ENCODE data around the gene GPR132. TPM values are rescaled to one million over a fixed set of nuclear protein-coding genes. Genes with fewer than 3 reads are reported as not detected.
A peak's percentile ranks its signal among the peaks of the same experiment; 100 is the strongest.

GPR132 gene
- total RNA-seq, 1 donor from 2014 or later = 27.1 TPM

DNA sequence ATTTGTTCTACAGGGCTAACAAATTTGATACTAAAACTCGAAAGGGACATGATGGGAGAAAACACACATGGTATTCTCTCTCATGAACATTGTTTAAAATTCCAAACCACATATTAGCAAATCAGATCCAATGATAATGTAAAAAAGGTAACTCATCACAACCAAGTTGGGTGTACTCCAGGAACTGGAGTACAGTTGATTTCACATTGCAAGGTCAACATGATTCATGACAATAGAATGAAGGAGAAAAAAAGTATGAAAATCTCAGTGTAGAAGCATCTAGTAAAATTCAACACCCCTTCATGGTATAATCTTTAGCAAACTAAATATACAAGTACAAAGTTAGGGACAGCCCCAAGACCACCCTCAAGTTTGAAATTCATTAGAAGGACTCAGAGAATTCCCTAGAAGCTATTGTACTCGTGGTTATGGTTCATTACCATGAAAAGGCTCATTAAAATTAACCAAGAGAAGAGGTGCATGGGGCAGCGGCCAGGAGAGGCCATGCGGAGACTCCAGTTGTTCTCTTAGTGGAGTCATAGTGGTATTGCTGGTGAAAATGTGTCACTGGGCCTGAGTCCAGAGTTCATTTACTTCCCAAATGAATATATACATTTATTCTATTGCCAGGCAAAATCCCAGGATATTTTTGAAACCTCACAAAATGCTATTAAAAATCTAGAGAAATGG lies 41.3 kb downstream of the GPR132 start:
- Mint-ChIP-seq H3K27me3 (ENCODE audit: low read depth) (no peaks in the 10 kb centered on the region), H3K36me3 (ENCODE audit: low read depth) (peaks cover 21% of the 10 kb centered on the region), H3K4me1 (ENCODE audit: low read depth) (peaks cover 51% of the 10 kb centered on the region), H3K27ac (peak overlapping the region; percentile 49), H3K9me3 (no peaks in the 10 kb centered on the region), H3K4me3 (ENCODE audit: low read depth) (peak overlapping the region; percentile 7)
- no peak for DNase-seq (ENCODE audit: low spot score)
- intact Hi-C loops (cut with micrococcal nuclease) = loop anchor here (2.0 to 10.0 kb wide), 3 partner anchors 41 to 468 kb away; partner anchors contain the start of genes GPR132, SIVA1 and TEDC1

DNA sequence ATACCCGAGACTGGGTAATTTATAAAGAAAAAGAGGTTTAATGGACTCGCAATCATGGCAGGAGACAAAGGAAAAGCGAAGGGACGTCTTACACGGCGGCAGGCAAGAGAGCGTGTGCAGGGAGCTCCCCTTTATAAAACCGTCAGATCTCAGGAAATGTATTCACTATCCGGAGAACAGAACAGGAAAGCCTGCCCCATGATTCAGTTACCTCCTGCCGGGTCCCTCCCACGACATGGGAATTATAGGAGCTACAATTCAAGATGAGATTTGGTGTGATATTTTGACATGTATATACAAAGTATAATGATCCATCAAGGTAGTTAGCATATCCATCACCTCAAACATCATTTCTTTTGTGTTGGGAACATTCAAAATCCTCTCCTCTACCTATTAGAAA lies 42.1 kb downstream of the GPR132 start:
- H3K27ac Mint-ChIP-seq = peak overlapping the region; percentile 49
- H3K4me3 Mint-ChIP-seq (ENCODE audit: low read depth) = no peak overlapping the region
- intact Hi-C loops (cut with micrococcal nuclease) = loop anchor here (5.0 to 10.0 kb wide), 2 partner anchors 268 to 469 kb away; partner anchors contain the start of genes SIVA1 and TEDC1
- H3K27me3 Mint-ChIP-seq (ENCODE audit: low read depth) = no peaks in the 10 kb centered on the region
- no peaks in the 10 kb centered on the region for H3K9me3 Mint-ChIP-seq
- H3K4me1 Mint-ChIP-seq (ENCODE audit: low read depth) = peaks cover 56% of the 10 kb centered on the region
- H3K36me3 Mint-ChIP-seq (ENCODE audit: low read depth) = peaks cover 27% of the 10 kb centered on the region
- no peak for DNase-seq (ENCODE audit: low spot score)

DNA sequence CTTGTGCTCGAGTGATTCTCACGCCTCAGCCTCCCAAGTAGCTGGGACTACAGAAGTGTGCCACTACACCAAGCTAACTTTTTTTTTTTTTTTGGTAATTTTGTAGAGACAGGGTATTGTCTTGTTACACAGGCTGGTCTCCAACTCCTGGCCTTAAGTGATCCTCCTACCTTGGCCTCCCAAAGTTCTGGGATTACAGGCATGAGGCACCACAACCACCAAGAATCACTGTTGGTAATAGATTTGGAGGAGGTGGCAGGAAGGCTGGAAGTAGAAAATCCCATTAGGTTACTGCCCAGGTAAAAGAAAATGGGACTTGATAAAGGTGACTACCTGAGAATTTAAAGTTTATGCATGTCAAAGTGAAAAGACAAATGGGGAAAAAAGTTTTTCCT lies 43.0 kb downstream of the GPR132 start:
- Mint-ChIP-seq H3K36me3 (ENCODE audit: low read depth) (peaks cover 32% of the 10 kb centered on the region), H3K27ac (peak overlapping the region; percentile 81)
- intact Hi-C loops (cut with micrococcal nuclease) = loop anchor here (5.0 to 10.0 kb wide), 2 partner anchors 267 to 470 kb away; partner anchors contain the start of genes SIVA1 and TEDC1

DNA sequence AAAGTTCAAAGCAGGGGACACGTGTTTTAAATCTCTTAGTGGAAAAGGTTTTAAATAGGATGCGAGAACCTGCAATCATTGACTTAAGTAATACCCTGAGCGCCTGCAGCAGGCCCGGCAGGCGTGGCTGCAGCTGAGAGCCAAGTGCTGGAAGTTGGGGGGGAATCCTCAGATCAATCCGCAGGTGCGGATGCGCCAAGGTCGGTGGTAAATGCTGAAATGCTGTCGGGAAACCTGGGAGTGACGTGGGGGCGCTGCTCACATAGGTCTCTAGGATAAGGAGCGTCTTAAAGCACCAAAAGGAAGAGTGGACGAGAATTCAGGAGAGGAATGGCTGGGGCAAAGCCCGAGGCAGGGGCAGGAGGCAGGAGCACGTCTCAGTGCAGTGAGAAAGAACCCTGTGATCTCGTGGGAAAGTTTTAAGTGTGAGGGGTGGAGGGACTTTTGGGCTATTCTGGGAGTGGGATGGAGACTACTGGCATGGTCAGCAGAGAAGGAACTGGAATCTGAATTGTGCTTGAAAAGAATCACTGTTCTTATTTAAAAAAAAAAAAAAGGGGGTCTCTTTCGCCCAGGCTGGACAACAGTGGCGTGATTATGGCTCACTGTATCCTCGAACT lies 43.5 kb downstream of the GPR132 start:
- Mint-ChIP-seq H3K4me1 (ENCODE audit: low read depth) (peaks cover 57% of the 10 kb centered on the region), H3K9me3 (no peaks in the 10 kb centered on the region)

More for the DNA sequence above, 43.0 kb downstream of the GPR132 start:
- no peak for DNase-seq (ENCODE audit: low spot score)
- no peaks in the 10 kb centered on the region for H3K27me3 Mint-ChIP-seq (ENCODE audit: low read depth)
- no peaks in the 10 kb centered on the region for H3K9me3 Mint-ChIP-seq
- H3K4me3 Mint-ChIP-seq (ENCODE audit: low read depth) = peak overlapping the region; percentile 93
- peaks cover 58% of the 10 kb centered on the region for H3K4me1 Mint-ChIP-seq (ENCODE audit: low read depth)

DNA sequence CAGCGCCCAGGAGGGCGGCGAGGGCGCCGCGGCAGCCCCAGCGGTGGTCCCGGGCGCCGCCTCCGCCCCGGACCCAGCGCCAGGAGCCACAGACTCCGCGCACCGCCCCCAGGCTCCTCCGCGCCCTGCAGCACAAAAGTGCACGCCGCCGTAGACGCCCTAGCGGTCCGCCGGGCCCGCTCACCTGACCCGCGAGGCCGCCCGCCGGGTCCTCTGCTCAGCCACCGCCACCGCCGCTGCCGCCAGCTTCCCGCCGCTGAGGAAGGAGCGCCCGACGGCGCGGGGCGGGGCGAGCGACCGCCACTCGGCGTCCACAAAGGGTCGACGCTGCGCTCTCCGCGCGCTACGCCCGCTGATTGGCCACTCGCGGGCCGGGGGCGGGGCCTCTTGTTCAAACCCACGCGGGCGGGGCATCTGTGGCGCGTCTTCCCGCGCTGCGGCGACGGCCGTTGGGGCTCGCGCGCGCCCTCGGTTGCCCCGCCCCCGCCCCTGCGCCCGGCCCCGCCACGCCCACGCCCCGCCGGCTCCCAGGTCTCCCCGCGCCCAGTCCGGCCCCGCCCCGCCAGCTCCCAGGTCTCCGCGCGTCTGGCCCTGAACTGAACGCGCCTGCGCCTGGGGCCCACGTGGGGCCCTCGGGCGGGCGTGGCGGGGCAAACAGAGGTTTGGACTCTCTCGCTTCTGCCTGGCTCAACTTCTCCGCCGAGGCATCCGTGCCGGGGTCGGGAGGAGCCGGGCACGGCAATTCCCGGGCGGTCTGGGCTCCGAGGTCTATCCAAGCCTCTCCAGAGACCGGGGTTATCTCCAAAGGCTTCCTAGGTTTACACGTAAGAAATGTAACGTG lies 44.2 kb downstream of the GPR132 start, which contains the start of gene CDCA4:
Gene CDCA4 (minus strand): TSS at position 269 of the 841 bp plus-strand sequence. CDS start 9,154 bp downstream, outside the sequence.
- Mint-ChIP-seq H3K27ac (peak within 1 kb of the TSS; percentile 81), H3K9me3 (no peaks in the 10 kb centered on the region), H3K27me3 (ENCODE audit: low read depth) (no peaks in the 10 kb centered on the region), H3K36me3 (ENCODE audit: low read depth) (peaks cover 38% of the 10 kb centered on the region), H3K4me3 (ENCODE audit: low read depth) (peak within 1 kb of the TSS; percentile 93), H3K4me1 (ENCODE audit: low read depth) (peaks cover 60% of the 10 kb centered on the region)
- DNase-seq (ENCODE audit: low spot score) = peak; percentile 97
- intact Hi-C loops (cut with micrococcal nuclease) = loop anchor here (1.0 to 10.0 kb wide), 6 partner anchors 24 to 471 kb away; partner anchors contain the start of genes BRF1, CLBA1, PACS2 and SIVA1

More for the DNA sequence above, 43.5 kb downstream of the GPR132 start:
- DNase-seq (ENCODE audit: low spot score) = no peak
- H3K27ac Mint-ChIP-seq = peak overlapping the region; percentile 81
- H3K27me3 Mint-ChIP-seq (ENCODE audit: low read depth) = no peaks in the 10 kb centered on the region
- peak overlapping the region; percentile 93 for H3K4me3 Mint-ChIP-seq (ENCODE audit: low read depth)
- intact Hi-C loops (cut with micrococcal nuclease) = loop anchor here (1.0 to 10.0 kb wide), 6 partner anchors 24 to 471 kb away; partner anchors contain the start of genes BRF1, CLBA1, PACS2 and SIVA1
- H3K36me3 Mint-ChIP-seq (ENCODE audit: low read depth) = peaks cover 35% of the 10 kb centered on the region

DNA sequence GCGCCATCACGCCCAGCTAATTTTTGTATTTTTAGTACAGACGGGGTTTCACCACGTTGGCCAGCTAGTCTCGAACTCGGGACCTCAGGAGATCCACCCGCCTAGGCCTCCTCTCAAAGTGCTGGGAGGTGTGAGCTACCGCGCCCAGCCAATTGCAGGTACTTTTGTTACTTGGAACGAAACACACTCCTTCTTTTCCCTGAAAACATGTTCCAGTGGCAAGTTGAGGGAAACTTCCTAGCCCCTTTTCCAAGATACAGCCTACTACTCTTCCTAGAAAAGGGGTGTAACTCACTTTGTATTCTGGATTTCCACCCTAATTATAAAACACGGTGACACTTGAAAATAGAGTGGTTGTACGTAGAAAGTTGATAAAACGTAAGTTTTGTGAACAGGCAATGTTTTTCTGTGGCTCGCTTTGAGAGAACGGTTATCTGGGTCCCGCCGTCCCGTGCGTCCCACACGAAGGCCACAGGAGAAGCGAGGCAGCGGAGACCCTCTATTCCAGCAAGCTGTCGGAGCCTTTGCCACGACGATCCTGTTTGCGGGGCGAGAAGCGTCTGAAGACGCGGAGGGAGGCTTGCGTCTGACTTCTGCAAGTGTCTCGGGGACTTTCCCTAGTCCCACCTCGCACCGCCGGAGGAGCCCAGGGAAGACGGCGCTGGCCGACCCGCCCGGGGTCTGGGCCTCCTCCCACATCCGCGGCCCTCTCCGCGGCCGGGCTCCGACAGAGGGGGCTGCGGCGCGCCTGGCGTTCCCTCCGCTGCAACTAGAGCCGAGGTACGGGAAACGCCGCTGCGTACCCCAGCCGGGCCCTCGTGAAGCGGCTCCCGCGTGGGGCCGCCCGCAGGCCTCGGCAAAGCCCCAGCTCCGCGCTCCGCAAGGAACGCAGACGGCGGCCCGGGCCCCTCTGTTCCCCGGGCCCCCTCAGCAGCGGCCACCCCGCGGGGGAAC lies 45.1 kb downstream of the GPR132 start:
- peak; percentile 49 for DNase-seq (ENCODE audit: low spot score)
- no peaks in the 10 kb centered on the region for H3K27me3 Mint-ChIP-seq (ENCODE audit: low read depth)

DNA sequence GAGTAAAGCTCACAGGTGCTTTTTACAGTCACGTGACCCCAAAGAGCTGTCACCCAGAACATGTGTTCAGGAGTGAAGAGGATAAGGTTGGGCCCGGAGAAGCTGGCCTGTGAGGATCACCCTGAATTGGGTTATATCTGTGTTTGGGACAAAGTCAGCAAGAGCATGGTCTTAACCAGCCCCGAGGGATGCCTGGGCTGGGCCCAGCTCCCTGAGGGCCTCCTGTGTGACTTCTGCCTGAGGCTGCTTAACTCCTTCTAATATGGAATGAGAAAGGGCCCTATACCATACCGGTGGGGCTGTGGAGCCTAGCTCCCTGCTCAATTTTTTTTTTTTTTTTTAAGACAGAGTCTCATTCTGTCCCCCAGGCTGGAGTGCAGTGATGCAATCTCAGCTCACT lies 46.8 kb downstream of the GPR132 start:
- peaks cover 58% of the 10 kb centered on the region for H3K4me1 Mint-ChIP-seq (ENCODE audit: low read depth)
- DNase-seq (ENCODE audit: low spot score) = no peak
- H3K4me3 Mint-ChIP-seq (ENCODE audit: low read depth) = peak overlapping the region; percentile 87
- no peak overlapping the region for H3K27ac Mint-ChIP-seq
- intact Hi-C loops (cut with micrococcal nuclease) = no loop called here
- H3K27me3 Mint-ChIP-seq (ENCODE audit: low read depth) = no peaks in the 10 kb centered on the region
- H3K36me3 Mint-ChIP-seq (ENCODE audit: low read depth) = peaks cover 45% of the 10 kb centered on the region
- H3K9me3 Mint-ChIP-seq = no peaks in the 10 kb centered on the region

More for the DNA sequence above, 45.1 kb downstream of the GPR132 start:
- peak overlapping the region; percentile 87 for H3K4me3 Mint-ChIP-seq (ENCODE audit: low read depth)
- peaks cover 43% of the 10 kb centered on the region for H3K36me3 Mint-ChIP-seq (ENCODE audit: low read depth)
- peak overlapping the region; percentile 76 for H3K27ac Mint-ChIP-seq
- peaks cover 61% of the 10 kb centered on the region for H3K4me1 Mint-ChIP-seq (ENCODE audit: low read depth)
- intact Hi-C loops (cut with micrococcal nuclease) = loop anchor here (2.0 to 10.0 kb wide), 4 partner anchors 35 to 472 kb away; partner anchors contain the start of genes CLBA1, PACS2, SIVA1 and TEDC1
- H3K9me3 Mint-ChIP-seq = no peaks in the 10 kb centered on the region

DNA sequence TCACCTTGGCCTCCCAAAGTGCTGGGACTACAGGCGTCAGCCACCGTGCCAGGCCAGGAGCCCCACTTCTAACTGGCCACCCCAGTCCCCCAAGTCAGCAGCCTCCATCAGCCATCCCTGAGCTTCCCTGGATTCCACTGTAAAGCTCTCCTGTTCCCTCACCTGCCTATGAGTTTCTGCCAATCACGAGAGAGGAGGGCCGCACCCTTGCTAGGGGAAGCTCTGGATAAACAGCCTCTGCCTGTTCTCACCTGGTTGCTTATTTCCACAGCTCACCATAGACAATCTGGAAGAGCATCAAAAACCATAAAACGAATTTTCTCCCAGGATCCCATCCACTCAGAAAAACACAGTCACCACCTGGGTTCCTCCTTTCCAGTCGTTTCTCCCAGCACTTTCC lies 49.3 kb downstream of the GPR132 start:
- Mint-ChIP-seq H3K27ac (peak overlapping the region; percentile 7), H3K9me3 (no peaks in the 10 kb centered on the region), H3K4me1 (ENCODE audit: low read depth) (peaks cover 46% of the 10 kb centered on the region), H3K27me3 (ENCODE audit: low read depth) (no peaks in the 10 kb centered on the region), H3K36me3 (ENCODE audit: low read depth) (peaks cover 56% of the 10 kb centered on the region), H3K4me3 (ENCODE audit: low read depth) (peak overlapping the region; percentile 9)
- intact Hi-C loops (cut with micrococcal nuclease) = no loop called here
- DNase-seq (ENCODE audit: low spot score) = no peak

DNA sequence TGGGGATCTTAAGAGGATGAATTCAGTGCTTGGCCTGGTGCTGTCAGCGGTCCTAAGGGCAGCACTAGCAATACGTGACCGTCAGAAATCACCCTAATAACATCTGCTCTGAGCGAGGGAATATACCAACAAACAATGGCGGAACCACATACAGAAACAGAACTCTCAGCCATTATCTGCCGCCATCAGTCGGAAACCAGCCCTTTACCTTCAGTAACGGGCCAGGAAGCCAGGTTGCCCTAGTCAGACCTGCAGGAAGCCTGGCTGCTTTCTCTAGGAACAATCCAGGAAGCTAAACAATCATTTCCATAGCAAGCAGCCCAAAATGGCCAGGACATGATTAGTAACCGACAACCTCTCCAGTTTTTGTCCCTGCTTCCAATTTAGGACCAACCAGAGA lies 50.0 kb downstream of the GPR132 start:
- intact Hi-C loops (cut with micrococcal nuclease) = no loop called here
- H3K4me3 Mint-ChIP-seq (ENCODE audit: low read depth) = no peak overlapping the region
- H3K27me3 Mint-ChIP-seq (ENCODE audit: low read depth) = no peaks in the 10 kb centered on the region
- H3K9me3 Mint-ChIP-seq = no peaks in the 10 kb centered on the region
- H3K36me3 Mint-ChIP-seq (ENCODE audit: low read depth) = peaks cover 61% of the 10 kb centered on the region
- H3K4me1 Mint-ChIP-seq (ENCODE audit: low read depth) = peaks cover 46% of the 10 kb centered on the region
- DNase-seq (ENCODE audit: low spot score) = no peak
- peak overlapping the region; percentile 36 for H3K27ac Mint-ChIP-seq

DNA sequence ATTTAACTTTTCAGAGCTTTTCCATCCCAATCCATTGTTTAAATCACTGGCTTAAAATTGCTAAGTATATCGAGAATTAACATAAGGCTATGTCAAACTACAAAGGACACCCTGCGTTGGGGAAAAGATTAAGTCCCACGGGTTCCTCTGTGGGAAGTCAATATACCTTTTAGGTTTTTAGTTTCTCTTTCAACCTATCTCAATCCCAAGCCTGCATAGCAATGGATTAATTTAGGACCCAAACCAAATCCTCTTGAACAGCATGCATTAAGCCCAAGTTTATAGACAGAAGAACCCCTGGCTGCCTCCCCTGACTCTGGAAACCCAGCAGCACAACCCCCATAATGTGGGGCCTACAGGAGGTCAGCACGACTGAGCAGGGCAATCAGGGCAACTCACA lies 50.6 kb downstream of the GPR132 start:
- no peaks in the 10 kb centered on the region for H3K27me3 Mint-ChIP-seq (ENCODE audit: low read depth)
- H3K4me1 Mint-ChIP-seq (ENCODE audit: low read depth) = peaks cover 43% of the 10 kb centered on the region
- no peak overlapping the region for H3K27ac Mint-ChIP-seq
- DNase-seq (ENCODE audit: low spot score) = no peak
- H3K9me3 Mint-ChIP-seq = no peaks in the 10 kb centered on the region
- no peak overlapping the region for H3K4me3 Mint-ChIP-seq (ENCODE audit: low read depth)
- H3K36me3 Mint-ChIP-seq (ENCODE audit: low read depth) = peaks cover 61% of the 10 kb centered on the region
- intact Hi-C loops (cut with micrococcal nuclease) = no loop called here

DNA sequence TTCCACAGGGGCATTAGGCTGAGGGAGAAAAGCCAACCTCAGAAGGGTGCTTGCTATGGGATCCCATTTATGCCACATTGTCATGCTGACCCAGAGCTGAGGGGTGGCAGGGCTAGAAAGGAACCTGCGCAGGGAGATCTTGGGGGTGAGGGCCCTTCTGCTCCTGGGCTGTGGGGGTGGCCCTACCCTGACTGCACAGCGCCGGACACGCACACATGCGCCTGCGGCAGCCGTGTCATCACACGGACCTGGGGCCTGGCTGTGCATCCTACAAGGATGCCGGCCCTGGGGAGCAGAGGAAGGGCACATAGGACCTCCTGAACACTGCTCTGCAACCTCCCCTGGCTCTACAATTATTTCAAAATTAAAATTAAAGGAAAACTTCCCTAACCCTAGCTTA lies 51.2 kb downstream of the GPR132 start:
- H3K4me1 Mint-ChIP-seq (ENCODE audit: low read depth) = peaks cover 37% of the 10 kb centered on the region
- no peak overlapping the region for H3K27ac Mint-ChIP-seq
- H3K36me3 Mint-ChIP-seq (ENCODE audit: low read depth) = peaks cover 60% of the 10 kb centered on the region
- H3K9me3 Mint-ChIP-seq = no peaks in the 10 kb centered on the region
- no peak overlapping the region for H3K4me3 Mint-ChIP-seq (ENCODE audit: low read depth)
- intact Hi-C loops (cut with micrococcal nuclease) = no loop called here
- H3K27me3 Mint-ChIP-seq (ENCODE audit: low read depth) = no peaks in the 10 kb centered on the region
- no peak for DNase-seq (ENCODE audit: low spot score)

Data from activated T-helper 2 cell treated with anti-CD3 and anti-CD28 coated beads, Interferon-gamma antibody, Interleukin-2, Interleukin-4, amounts not matched to agents 10 μg/mL and 5 μg/mL and 100 μg/mL, durations not matched to agents 14 hours and 24 hours and 36 hours (primary cell).